Measurements from ENCODE around the gene PLEKHA6.

PLEKHA6 gene

GRCh38 chr1:204261266-204261665, 98.5 kb downstream of the PLEKHA6 start:
- in situ Hi-C loops (cut with HindIII; ENCODE audit: low sequenced_read_pairs): no loop called here
- no peak for TF ChIP-seq CTCF (IDR thresholded peaks at IDR 0.05; ENCODE audit: low read depth, low read length, missing control alignments)

GRCh38 chr1:204260601-204261197, 99.0 kb downstream of the PLEKHA6 start:
- no peak overlapping the region for H3K4me3 ChIP-seq (ENCODE audit: low read depth, low read length)
- in situ Hi-C loops (cut with HindIII; ENCODE audit: low sequenced_read_pairs): no loop called here
- no peak for TF ChIP-seq CTCF (IDR thresholded peaks at IDR 0.05; ENCODE audit: low read depth, low read length, missing control alignments)
- DNase-seq (ENCODE audit: low read depth): no peak

More at GRCh38 chr1:204261266-204261665, 98.5 kb downstream of the PLEKHA6 start:
- DNase-seq (ENCODE audit: low read depth): no peak
- no peak overlapping the region for H3K4me3 ChIP-seq (ENCODE audit: low read depth, low read length)

GRCh38 chr1:204259782-204260181, 99.9 kb downstream of the PLEKHA6 start:
- no peak for DNase-seq (ENCODE audit: low read depth)
- in situ Hi-C loops (cut with HindIII; ENCODE audit: low sequenced_read_pairs): no loop called here
- TF ChIP-seq CTCF (IDR thresholded peaks at IDR 0.05; ENCODE audit: low read depth, low read length, missing control alignments): no peak
- no peak overlapping the region for H3K4me3 ChIP-seq (ENCODE audit: low read depth, low read length)

- in situ Hi-C loops (cut with HindIII; ENCODE audit: low sequenced_read_pairs): no loop called here
- TF ChIP-seq CTCF (IDR thresholded peaks at IDR 0.05; ENCODE audit: low read depth, low read length, missing control alignments): no peak
- H3K4me3 ChIP-seq (ENCODE audit: low read depth, low read length): no peak overlapping the region
- DNase-seq (ENCODE audit: low read depth): no peak
These were observed 100.5 kb downstream of the PLEKHA6 start for GRCh38 chr1:204259196-204259595.

- in situ Hi-C loops (cut with HindIII; ENCODE audit: low sequenced_read_pairs): no loop called here
- DNase-seq (ENCODE audit: low read depth): peak; percentile 8
- H3K4me3 ChIP-seq (ENCODE audit: low read depth, low read length): no peak overlapping the region
- TF ChIP-seq CTCF (IDR thresholded peaks at IDR 0.05; ENCODE audit: low read depth, low read length, missing control alignments): peak; percentile 82
These were observed 101.3 kb downstream of the PLEKHA6 start for GRCh38 chr1:204258213-204259115.

- in situ Hi-C loops (cut with HindIII; ENCODE audit: low sequenced_read_pairs): no loop called here
- no peak for DNase-seq (ENCODE audit: low read depth)
- no peak overlapping the region for H3K4me3 ChIP-seq (ENCODE audit: low read depth, low read length)
- TF ChIP-seq CTCF (IDR thresholded peaks at IDR 0.05; ENCODE audit: low read depth, low read length, missing control alignments): no peak
These were observed 102.3 kb downstream of the PLEKHA6 start for GRCh38 chr1:204257446-204257845.
